GM18868 (cell line): ENCODE measurements around the gene GRIK4.
"Not testable (repeated sequence)": the region's sequence is repeated elsewhere in the genome, so short reads cannot be mapped to it uniquely, and the experiment has no call there.

Experiments
- ATAC-seq: cut with Tn5 transposase; IDR thresholded peaks from one replicate; pipeline ENCODE4 v1.9.1; 2021; ENCODE audit warnings: mild to moderate bottlenecking, moderate library complexity; ENCODE audit not compliant: unreplicated experiment

Gene GRIK4

DNA sequence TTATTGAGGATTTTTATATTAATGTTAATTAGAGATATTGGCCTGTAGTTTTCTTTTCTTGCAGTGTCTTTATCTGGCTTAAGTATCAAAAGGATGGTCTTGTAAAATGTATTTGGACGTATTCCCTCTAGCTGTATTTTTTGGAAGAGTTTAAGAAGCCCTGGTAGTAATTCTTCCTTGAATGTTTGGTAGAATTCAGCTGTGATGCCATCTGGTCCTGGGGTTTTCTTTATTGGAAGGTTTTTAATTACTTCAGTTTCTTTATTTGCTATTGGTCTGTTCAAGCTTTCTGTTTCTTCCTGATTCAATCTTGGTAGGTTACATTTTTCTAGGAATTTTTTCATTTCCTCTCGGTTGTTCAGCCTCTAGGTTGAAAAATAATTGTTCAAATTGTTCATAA lies 257.4 kb downstream of the GRIK4 start:
- no peak for ATAC-seq

DNA sequence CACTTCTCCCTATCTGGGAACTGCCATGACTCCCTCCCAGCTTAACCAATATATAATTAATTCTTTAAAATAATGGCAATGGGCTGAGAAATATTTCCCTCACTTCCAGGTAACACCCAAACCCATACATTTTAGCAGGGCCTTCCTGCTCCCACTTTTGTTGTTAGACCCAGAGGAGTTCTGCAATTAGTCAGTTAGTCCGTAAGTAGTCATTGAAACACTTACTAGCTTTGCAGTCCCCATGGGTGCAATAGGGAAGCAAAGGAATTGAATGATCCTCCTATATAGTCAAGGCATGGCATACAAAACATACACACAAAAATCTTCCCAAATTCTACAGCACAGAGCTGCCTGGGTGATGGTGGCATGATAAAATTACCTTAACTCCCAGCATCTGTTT lies 258.4 kb downstream of the GRIK4 start:
- no peak for ATAC-seq

DNA sequence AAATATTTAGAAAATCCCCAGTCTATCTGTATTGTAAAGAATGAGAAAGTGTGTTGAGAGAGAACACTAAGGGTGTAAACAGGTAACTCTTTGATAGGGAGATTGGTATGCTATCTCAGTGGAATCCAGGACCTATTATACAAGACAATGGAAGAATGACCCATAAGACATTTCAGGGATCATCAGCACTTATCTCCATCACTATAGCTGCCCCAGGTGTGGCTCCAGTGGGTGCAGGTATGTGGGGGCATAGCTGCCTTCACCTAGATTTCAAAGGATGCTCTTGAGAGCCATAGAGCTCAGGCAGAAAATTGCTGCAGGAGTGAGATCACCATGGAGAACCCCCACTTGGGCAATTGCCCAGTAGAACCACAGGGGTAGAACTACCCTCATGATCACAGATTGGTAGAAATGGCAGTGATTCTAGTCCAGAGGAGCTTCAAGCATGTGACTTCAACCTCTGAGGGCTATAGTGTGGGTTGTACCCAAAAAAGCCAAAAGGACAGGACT lies 260.1 kb downstream of the GRIK4 start:
- ATAC-seq, result no peak

DNA sequence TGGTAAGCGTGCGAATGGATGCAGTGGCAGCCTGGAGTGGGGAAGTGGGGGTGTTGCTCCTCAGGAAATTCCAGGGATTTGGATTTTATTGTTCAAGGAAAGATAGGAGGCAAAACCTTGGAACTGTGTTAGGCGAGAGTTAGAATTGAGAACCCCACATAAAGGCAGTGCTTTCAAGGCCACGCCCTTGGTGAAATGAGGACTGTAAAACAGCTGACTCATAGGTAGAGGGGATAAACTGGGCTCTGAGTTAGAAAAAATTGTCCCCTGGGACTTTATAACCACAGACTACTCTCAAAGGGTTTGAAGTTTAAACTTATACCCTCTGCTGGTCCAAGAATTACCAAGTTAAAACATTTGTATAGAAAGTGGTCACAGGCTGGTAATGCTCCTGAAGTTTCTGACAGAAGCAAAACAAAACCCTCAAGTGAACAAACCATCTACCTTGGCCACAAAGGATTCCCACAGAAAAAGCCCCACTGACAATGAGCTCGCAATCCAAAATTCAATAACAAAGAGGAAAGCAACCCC lies 262.0 kb downstream of the GRIK4 start:
- ATAC-seq, result no peak

DNA sequence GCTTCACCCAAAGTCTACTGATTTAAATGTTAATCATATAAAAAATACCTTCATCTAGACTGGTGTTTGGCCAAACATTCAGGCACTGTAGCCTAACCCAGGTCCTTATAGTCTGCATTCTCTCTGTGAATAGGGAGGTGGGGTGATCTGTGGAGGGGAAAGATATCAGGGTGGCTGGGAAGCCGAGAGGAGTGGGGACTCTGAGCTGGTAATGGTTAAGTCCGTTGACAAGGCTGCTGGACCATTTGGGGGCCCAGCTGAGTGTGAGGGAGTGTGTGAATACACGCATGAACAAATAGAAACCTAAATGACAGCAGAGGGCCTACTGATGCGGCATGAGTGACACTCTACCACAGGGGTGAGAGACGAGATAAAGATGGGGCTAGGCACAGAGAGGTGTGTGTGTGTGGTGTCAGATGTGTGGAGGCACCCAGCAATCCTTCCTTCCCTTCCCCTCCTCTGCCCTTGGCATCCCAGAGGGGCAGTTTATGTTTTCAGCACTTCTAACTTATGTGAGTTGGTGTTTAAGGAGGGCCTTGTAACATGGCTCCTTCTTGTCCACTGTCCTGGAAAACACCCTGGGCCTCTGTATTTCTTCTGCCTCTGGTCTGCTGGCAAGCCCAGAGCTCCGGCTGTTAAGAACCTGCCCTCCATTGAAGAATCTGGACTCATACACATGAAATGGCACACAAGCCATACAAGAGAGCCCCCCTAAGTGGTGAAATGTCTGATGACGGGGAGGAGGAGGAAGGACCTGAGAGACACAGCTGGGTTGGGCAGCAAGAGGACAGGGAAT lies 263.2 kb downstream of the GRIK4 start:
- ATAC-seq, result no peak

DNA sequence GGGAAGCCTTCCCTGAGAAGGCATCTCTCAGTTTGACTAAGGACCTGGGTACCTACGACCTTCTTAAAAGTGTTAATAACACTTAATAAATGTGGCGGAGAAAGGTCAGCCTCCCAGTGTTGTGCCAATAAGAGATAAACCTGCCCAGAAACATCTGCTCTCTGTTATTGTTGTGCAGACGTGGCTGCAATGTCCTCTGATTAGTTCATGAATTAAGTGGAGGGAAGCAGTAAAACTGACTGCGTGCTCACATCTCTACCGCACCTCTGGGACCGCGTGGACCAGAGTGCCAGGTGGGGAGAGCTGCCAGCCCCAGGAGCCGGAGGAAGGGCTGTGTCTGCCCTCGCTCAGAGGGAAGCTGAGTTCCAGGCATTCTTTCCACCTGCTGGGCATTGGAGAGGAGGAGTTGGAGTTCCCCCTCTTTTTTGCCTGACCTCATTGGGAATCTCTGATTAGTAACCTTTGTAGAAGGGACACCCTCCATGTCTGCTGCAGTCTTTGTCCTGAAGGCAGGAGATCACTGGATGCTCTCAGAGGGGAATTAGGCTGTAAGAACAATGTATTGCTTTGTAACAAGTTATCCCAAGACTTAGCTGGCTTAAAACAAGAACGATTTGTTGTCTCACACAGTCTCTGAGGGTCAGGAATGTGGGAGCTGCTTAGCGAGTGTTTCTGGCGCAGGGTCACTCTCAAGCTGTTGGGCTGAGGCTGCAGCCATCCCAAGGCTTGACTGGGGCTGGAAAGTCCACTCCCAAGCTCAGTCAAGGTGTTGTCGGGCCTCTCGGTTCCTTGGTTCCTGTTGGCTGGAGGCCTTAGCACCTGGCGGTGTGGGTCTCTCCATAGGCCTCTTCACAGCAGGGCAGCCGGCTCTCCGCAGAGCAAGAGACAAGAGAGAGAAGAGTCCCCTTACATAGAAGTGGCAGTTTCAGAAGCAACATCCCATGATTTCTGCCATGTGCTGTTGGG lies 264.7 kb downstream of the GRIK4 start:
- no peak for ATAC-seq

DNA sequence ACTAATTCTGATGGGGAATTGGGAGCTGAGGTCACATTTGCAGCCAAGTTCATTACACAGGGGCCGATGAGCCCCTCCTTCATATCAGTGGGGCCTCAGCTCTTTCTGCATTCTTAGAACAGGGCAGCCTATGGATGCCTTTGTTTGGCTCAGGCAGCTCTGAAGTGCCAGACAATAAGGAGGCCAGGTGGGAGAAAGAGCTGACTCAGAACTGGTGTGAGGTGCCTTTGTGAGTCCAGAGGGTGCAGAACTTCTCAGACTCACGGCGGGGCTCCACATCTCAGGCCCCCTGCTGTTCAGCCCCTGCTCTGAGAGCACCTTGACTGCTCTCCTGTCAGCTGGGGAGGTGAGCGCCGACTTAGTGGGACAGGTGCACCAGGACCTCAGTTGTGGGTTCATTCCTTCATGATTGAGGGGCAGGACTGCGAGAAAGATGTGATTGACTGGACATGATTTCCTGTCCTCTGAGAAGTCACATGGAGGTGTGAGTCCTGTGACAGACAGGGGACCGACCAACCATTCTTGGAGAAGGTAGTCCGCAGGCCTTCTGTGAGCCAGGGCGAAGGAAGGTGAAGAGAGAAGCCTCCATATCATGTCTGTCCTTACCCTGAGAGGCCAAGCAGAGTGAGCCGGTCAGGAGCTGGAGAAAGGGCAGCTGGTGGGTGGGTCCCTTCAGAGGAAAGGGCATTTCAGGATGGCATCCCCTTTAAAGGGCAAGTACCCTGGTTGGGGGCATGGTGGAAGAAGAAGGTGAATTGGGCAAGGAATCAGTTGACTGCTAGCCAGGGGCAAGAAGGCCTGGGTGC lies 267.3 kb downstream of the GRIK4 start:
- no peak for ATAC-seq

DNA sequence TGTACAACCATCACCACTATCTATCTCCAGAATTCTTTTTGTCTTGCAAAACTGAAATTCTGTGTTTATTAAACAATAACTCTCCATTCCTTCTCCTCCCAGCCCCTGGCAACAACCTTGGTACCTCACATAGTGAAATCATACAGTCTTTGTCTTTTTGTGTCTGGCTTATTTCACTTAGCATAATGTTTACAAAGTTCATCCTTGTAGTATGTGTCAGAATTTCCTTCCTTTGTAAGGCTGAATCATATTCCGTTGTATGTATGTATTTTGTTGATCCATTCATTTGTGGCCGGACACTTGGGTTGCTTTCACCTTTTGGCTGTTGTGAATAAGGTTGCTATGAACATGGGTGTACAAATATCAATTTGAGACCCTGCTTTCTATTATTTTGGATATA lies 268.7 kb downstream of the GRIK4 start:
- ATAC-seq, result no peak

DNA sequence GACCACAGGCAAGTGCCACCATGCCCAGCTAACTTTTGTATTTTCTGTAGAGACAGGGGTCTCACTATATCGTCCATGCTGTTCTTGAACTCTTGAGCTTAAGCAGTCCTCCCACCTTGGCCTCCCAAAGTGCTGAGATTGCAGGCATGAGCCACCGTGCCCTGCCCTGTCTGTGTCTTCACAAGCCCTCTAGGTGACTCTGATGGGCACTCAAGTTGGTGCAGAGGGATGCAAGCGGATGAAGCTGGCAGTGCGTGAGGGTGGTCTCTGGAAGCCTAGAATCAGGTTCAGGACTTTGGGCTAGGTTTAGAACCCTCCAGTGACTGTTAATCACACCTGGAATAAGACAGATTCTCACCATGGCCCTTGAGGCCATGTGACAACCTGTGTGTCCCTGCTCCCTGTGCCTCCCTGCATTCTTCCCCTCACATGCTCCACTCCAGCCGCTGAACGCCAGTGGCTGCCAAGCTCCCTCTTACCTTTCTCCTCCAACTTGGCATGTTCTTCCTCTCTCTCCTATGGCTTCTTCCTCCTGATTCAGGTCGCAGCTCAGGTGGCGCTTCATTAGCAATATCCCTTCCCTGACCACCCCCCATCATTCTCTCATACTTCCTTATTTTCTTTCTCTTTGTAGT lies 270.1 kb downstream of the GRIK4 start:
- ATAC-seq, result no peak

DNA sequence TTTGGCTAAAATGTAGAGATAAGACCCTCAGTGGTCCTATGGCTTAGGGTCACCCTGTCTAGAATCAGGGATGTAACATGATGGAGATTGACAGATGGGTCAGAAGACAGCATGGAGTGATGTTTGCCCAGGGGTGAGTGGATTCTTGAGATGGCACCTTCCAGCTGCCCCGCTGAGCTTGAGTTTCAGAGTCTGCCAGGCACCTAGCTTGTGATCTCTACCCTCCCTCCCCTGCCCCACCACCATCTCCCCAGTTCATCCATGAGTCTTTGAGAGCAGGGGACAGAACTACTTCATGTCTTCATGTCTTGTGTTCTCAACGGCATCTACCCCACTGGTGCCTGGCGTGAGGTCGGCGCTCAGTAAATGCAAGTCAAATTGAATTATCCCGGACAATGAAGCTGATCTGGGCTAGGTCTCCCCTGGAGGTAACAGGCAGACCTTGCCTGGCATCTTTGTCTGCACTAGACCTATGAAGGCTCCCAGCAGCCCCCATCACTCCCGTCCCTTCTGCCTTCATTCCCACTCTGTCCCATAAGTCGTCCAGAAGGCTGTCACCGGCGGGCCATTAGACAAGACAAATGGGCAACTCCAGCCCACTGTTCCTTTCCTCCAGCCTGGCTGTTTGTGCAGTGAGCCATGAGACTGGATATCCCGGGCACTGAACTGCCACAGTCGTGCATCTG lies 273.2 kb downstream of the GRIK4 start:
- no peak for ATAC-seq

DNA sequence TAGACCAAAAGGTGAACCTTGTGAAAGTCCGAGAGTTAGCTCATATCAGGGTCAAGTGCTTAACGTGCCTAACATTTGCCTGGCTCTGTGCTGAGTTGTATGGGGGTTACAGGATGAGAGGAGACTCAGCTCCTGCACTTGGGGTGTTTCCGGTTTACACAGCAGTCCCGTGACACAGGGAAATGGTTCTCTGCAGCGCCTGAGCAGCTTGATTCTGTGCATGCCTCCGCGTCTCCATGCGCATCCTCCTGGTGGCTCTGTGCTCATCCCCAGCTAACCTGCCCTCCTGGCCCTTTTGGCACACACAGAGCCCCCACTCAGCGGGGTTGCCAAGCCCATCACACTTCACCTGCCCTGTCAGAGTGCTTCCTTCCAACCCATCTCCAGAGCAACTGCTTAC lies 274.0 kb downstream of the GRIK4 start:
- no peak for ATAC-seq

DNA sequence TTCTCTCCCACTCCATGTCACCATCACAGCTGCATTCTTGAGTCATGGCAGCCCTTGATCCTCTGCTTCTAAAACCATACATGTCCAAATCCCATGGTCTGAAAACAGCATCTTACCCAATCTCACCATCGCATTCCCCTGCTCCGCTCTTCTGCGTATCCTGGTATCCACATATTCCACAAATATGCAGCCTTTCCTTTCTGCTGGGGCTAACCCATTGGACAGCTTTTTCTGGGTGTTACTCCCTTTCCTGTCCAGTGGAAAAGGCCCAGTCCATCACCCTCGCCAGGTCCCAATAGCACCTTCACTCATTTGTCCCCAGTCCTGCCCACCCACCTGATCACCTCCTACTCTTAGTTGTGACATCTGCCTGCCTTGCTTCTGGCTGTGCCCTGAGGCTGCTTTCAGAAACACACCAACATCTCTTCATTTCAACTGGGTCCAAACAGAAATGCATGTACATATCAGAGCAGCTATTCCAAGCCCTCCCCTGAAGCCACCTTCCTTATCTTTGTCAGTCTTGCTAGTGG lies 274.7 kb downstream of the GRIK4 start:
- no peak for ATAC-seq

DNA sequence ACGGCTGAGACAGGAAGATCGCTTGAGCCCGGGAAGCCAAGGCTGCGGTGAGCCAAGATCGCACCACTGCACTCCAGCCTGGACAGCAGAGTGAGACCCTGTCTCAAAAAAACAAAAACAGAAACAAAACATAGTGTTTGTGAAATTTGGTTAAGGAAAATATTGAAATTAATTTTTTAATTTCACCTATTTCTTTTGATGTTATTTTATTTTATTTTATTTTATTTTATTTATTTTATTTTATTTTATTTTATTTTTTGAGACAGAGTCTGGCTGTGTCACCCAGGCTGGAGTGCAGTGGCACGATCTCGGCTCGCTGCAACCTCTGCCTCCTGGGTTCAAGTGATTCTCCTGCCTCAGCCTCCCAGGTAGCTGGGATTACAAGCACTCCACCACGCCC lies 275.7 kb downstream of the GRIK4 start:
- ATAC-seq, result not testable (repeated sequence)

DNA sequence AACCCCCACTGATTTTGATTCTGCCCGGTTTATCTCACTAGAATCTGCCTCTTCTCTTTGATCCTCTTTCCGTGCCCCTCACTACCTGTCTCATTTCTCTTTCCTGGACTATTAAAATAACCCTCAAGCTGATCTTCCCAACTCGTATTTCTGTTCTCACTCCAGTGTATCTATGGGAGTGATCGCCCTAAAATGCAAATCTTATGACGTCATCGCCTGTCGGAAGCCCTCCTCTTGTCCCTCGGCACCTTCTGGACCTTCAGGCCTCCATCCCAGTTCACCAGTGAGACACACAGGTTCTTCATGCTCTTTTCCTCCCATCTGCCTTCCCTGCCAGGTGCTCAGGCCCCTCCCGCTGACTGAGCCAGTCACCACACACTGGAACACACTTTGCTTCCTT lies 277.8 kb downstream of the GRIK4 start:
- ATAC-seq, result no peak

DNA sequence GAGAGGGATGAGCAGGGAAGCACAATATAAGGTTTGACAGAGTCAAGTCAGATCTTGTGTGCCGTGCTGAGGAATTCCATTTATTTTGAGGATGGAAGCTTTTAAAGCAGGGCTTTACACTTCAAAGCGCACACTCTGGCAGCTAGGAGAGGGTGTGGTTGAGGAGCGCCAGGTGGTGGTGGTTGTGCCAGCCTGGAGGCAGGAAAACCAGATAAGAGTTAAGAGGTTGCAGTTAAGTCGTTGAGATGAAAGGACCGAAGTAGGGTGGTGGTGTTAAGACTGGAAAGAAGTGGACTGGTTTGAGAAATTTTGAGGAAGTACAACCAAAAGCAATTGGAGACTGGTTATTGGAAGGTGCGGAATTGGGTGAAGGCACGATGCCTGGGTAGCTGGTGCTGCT lies 280.8 kb downstream of the GRIK4 start:
- no peak for ATAC-seq

DNA sequence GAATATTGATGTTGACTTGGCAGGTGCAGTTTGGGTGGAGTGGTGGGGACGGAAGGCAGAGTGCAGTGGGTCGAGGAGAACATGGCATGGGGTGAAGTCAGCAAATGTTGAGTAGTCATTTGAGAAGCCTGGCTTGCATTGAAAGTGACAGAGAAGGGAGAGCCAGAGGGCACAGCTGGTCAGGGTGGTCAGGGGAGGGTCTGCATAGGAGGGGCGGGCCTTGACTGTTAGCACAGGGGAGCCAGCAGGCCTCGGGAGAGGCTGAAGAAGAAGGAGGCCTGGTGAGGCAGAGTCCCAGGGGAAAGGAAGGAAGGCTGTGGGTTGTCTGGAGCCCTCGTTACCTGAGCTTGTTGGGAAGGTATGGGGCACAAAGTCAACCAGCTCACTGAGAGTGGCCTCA lies 281.6 kb downstream of the GRIK4 start:
- no peak for ATAC-seq

DNA sequence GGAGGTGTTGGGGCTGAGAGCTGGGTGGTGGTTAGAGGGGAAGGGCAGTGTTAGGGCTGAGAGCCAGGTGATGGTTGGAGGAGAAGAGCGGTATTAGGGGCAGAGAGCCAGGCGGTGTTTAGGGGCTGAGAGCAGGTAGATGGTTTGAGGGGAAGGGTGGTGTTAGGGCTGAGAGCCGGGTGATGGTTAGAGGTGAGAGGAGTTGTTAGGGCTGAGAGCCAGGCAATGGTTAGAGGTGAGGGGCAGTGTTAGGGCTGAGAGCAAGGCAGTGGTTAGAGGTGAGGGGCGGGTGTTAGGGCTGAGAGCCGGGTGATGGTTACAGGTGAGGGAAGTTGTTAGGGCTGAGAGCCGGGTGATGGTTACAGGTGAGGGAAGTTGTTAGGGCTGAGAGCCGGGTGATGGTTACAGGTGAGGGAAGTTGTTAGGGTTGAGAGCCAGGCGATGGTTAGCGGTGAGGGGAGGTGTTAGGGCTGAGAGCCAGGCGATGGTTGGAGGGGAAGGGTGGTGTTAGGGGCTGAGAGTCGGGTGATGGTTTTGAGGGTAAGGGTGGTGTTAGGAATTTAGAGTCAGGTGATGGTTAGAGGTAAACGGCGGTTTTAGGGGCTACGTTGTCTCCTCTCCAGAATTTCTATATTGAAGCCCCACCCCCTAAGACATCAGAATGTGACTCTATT lies 282.4 kb downstream of the GRIK4 start:
- ATAC-seq, result no peak

DNA sequence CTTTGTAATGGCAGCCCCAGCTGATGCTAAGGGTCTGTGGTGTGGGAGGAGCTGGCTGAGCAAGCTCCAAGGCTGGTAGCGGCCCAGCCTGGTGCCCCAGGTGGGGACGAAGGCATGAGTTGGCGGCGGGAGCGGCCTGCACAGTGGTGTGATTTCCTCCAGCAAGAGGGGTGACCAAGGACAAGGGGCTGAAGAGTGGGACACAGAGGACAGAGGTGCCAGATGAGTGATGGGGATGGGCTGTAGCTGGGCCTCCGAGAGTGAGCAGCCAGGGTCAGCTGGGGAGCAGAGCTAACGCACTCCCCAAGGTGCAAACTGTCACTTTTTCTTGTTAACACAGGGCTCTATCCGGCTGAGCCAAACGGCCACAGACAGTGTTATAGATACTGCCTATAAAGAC lies 283.2 kb downstream of the GRIK4 start:
- ATAC-seq, result no peak

DNA sequence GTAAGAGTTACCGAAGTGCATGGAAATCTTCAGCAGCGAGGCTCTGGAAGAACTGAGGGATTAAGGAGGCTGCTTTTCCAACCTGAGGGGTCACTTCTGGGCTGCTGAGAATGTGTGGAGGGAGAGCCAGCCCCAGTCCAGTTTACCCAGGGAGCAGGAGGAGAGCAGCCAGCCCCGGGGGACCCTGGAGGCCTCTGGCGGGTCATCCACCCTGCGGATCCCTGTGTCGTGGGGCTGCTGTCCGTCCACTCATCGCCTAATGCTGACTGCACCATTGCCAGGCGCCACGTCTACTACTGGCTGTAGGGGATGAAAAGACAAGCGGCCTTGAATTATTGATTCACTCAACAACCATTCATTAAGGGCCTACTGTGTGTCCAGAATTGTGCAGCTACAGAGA lies 283.6 kb downstream of the GRIK4 start:
- ATAC-seq, result no peak
